SK-N-SH (cell line): ENCODE data around the gene TSPAN3. TPM values are rescaled to one million over a fixed set of nuclear protein-coding genes. Genes with fewer than 3 reads are reported as not detected.

ENCODE experiments used
- CTCF ChIA-PET: fragments of 300-600, 350-600 bp; formaldehyde crosslinking; extraction: SDS; loops from one replicate; lab custom pipeline; 2021; lab: Yijun Ruan, JAX
- POLR2A ChIA-PET: fragments of 350-600 bp; sonication (Branson Sonifier 250); formaldehyde crosslinking; extraction: SDS; loops from one replicate; lab custom pipeline; 2020; ENCODE audit warnings: antibody characterized with exemption, inconsistent platforms; lab: Yijun Ruan, JAX
- DNase-seq: peaks from one replicate; pipeline ENCODE4 v3.0.0; 2012
- H2AFZ ChIP-seq: fragments of 200-600 bp; sonication (generic); 2 replicates; pipeline ENCODE4 v1.8.1; 2016; ENCODE audit warnings: antibody characterized with exemption, mild to moderate bottlenecking, low read depth
- H3F3A ChIP-seq: fragments of 200-600 bp; sonication (generic); replicated peaks from 2 replicates; pipeline ENCODE3; 2016; ENCODE audit warnings: antibody characterized with exemption, mild to moderate bottlenecking; ENCODE audit not compliant: insufficient read depth
- H3K27ac ChIP-seq, 2 experiments: fragments of 200-500 bp in 1 of 2; fragments of 200-600 bp in 1 of 2; sonication (Bioruptor generic) in 1 of 2; sonication (generic), shearing (Covaris generic) in 1 of 2; 2 replicates each; pipeline versions ENCODE4 v1.5.1 to v1.6.1; 2014 to 2016; ENCODE audit warnings: low read depth in 2 of 2, inconsistent platforms in 1 of 2, low read length in 1 of 2, mild to moderate bottlenecking in 1 of 2, mixed read lengths in 1 of 2
- H3K27me3 ChIP-seq: fragments of 200-600 bp; sonication (generic), shearing (Covaris generic); 2 replicates; pipeline ENCODE4 v1.6.1; 2016; ENCODE audit warnings: mixed run types; ENCODE audit not compliant: insufficient read depth
- H3K36me3 ChIP-seq, 2 experiments: fragments of 200-500 bp in 1 of 2; fragments of 200-600 bp in 1 of 2; sonication (Bioruptor generic) in 1 of 2; sonication (generic) in 1 of 2; replicated peaks in 1 of 2; 2 replicates each; pipeline versions ENCODE3 to v1.5.1; 2014 to 2016; ENCODE audit warnings: low read length in 1 of 2, mild to moderate bottlenecking in 1 of 2; ENCODE audit not compliant: insufficient read depth in 2 of 2, control insufficient read depth in 1 of 2
- H3K4me1 ChIP-seq, 2 experiments: fragments of 200-500 bp in 1 of 2; fragments of 200-600 bp in 1 of 2; sonication (Bioruptor generic) in 1 of 2; sonication (generic), shearing (Covaris generic) in 1 of 2; 2 replicates each; pipeline versions ENCODE4 v1.5.1 to v1.6.1; 2014 to 2016; ENCODE audit warnings: low read depth in 1 of 2, low read length in 1 of 2, mixed run types in 1 of 2; ENCODE audit not compliant: insufficient read depth in 2 of 2, control insufficient read depth in 1 of 2
- H3K4me2 ChIP-seq: fragments of 200-600 bp; sonication (generic), shearing (Covaris generic); 2 replicates; pipeline ENCODE4 v1.6.1; 2017; ENCODE audit warnings: mixed run types
- H3K4me3 ChIP-seq, 2 experiments: fragments of 200-500 bp in 1 of 2; fragments of 200-600 bp in 1 of 2; sonication (Bioruptor generic) in 1 of 2; sonication (generic), shearing (Covaris generic) in 1 of 2; 2 replicates each; pipeline versions ENCODE4 v1.5.1 to v1.8.1; 2014 to 2016; ENCODE audit warnings: low read depth in 2 of 2, inconsistent platforms in 1 of 2, low read length in 1 of 2, mild to moderate bottlenecking in 1 of 2, mixed read lengths in 1 of 2, moderate library complexity in 1 of 2
- H3K79me2 ChIP-seq: fragments of 200-600 bp; sonication (generic); 2 replicates; pipeline ENCODE4 v1.8.1; 2017; ENCODE audit warnings: mild to moderate bottlenecking; ENCODE audit not compliant: insufficient read depth
- H3K9ac ChIP-seq: fragments of 200-600 bp; sonication (generic); 2 replicates; pipeline ENCODE4 v1.6.1; 2017; ENCODE audit warnings: mixed run types
- H3K9me2 ChIP-seq: fragments of 200-600 bp; sonication (generic); 2 replicates; pipeline ENCODE4 v1.6.1; 2017; ENCODE audit warnings: mixed run types
- H3K9me3 ChIP-seq: fragments of 200-600 bp; sonication (generic); 2 replicates; pipeline ENCODE4 v1.6.1; 2017; ENCODE audit warnings: mixed run types, mild to moderate bottlenecking, moderate library complexity
- H4K20me1 ChIP-seq: fragments of 200-600 bp; sonication (generic); 2 replicates; pipeline ENCODE4 v1.6.1; 2017; ENCODE audit warnings: mild to moderate bottlenecking, mixed run types; ENCODE audit not compliant: insufficient read depth
- FOSL2 ChIP-seq: IDR thresholded peaks from 2 replicates; pipeline ENCODE4 v1.4.0; 2012; ENCODE audit warnings: low read depth, mild to moderate bottlenecking, moderate library complexity, borderline replicate concordance
- FOXJ3 ChIP-seq: sonication (generic); formaldehyde crosslinking; IDR thresholded peaks from 2 replicates; pipeline ENCODE4 v1.5.1; 2020; ENCODE audit warnings: mild to moderate bottlenecking, missing genetic modification reagents
- FOXM1 ChIP-seq: IDR thresholded peaks from 2 replicates; pipeline ENCODE4 v1.4.0; 2012; ENCODE audit warnings: low read depth, mild to moderate bottlenecking
- GABPA ChIP-seq: IDR thresholded peaks from 2 replicates; pipeline ENCODE4 v1.4.0; 2012; ENCODE audit warnings: low read depth, mild to moderate bottlenecking
- NRF1 ChIP-seq: IDR thresholded peaks from 2 replicates; pipeline ENCODE4 v1.6.1; 2012; ENCODE audit warnings: low read depth, mild to moderate bottlenecking, low read length
- RAD21 ChIP-seq: IDR thresholded peaks from 2 replicates; pipeline ENCODE4 v1.6.1; 2012; ENCODE audit warnings: mild to moderate bottlenecking, low read length
- RFX5 ChIP-seq: IDR thresholded peaks from 2 replicates; pipeline ENCODE4 v1.6.1; 2012; ENCODE audit warnings: mild to moderate bottlenecking, improper control_type of control experiment, low read length
- RXRA ChIP-seq: IDR thresholded peaks from 2 replicates; pipeline ENCODE4 v1.4.0; 2012; ENCODE audit warnings: low read depth, mild to moderate bottlenecking, borderline replicate concordance
- SIN3A ChIP-seq: IDR thresholded peaks from 2 replicates; pipeline ENCODE4 v1.6.1; 2012; ENCODE audit warnings: low read depth, mild to moderate bottlenecking, low read length, moderate library complexity, borderline replicate concordance
- TAF1 ChIP-seq: IDR thresholded peaks from 2 replicates; pipeline ENCODE4 v1.6.1; 2012; ENCODE audit warnings: low read depth, mild to moderate bottlenecking, low read length, moderate library complexity, borderline replicate concordance
- YY1 ChIP-seq: IDR thresholded peaks from 2 replicates; pipeline ENCODE4 v1.4.0; 2012; ENCODE audit warnings: low read depth, mild to moderate bottlenecking
- WGBS: methylation state at CpG from one replicate; pipeline ENCODE4 v1.1.6; 2017; ENCODE audit warnings: low lambda C conversion rate; 5-methylcytosine and 5-hydroxymethylcytosine counted together
- polyA plus RNA-seq, 3 experiments: library from polyadenylated mRNA; depleted of rRNA; stranded (reverse); fragments of >200 nt; gene quantifications; 2 replicates each; pipeline ENCODE4 v1.2.3, GENCODE V29; 2012
- TF ChIP-seq, protein P1 (sequence below): fragments of 150-350 bp; IDR thresholded peaks from 2 replicates; pipeline ENCODE4 v1.6.1; 2016; ENCODE audit warnings: mild to moderate bottlenecking, low read depth, low read length
- TF ChIP-seq, protein P2 (sequence below): IDR thresholded peaks from 2 replicates; pipeline ENCODE4 v1.4.0; 2012; ENCODE audit warnings: low read depth

TSPAN3 gene
- polyA plus RNA-seq, 1 of the 3 experiments (the other 2 are of a cell fraction): 409 TPM

DNA sequence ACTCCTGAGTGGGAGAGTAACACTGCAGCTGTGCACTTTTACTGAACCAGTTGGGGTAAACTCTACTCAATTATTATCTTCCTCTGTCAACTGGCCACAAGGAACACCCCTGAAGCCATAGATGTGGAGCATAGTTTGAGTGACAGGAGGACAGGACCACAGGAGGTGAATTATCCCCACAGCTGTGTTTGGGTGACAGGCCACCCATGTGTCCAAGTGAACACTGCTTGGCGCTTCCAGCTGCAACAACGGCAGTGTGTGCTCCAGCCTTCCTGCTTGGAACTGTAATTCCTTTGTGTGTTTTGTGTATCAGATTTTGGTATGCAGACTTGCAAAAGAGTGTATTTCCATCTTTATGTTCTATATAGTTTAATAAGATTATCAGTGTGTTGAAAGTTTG is 20.2 kb upstream of the TSPAN3 start:
- Histone ChIP-seq H3F3A (no peaks in the 10 kb centered on the region), H3K9me2 (no peaks in the 10 kb centered on the region), H3K4me2 (no peak overlapping the region), H4K20me1 (no peaks in the 10 kb centered on the region), H3K9me3 (no peaks in the 10 kb centered on the region), H3K27ac (no peak overlapping the region), H3K36me3 (no peaks in the 10 kb centered on the region), H3K27me3 (no peaks in the 10 kb centered on the region), H3K4me3 (no peak overlapping the region), H3K4me1 (peaks cover 0 to 5% of the 10 kb centered on the region in 2 experiments; a peak in 1 of 4 replicates), H3K9ac (no peak overlapping the region), H3K79me2 (no peaks in the 10 kb centered on the region), H2AFZ (no peak overlapping the region)
- DNase-seq: no peak
- TF ChIP-seq RXRA: no peak
- no peak for TF ChIP-seq GABPA
- no peak for TF ChIP-seq FOXM1
- TF ChIP-seq SIN3A: no peak
- no peak for TF ChIP-seq FOXJ3
- no peak for TF ChIP-seq YY1
- TF ChIP-seq TAF1: no peak
- TF ChIP-seq NRF1: no peak
- CTCF ChIA-PET: interaction anchor here (1.8 to 2.7 kb wide), 2 partner anchors 17 to 27 kb away, joined by 8 to 9 read pairs; no protein-coding TSS in a partner anchor
- WGBS: 100% methylated on average over 2 of the region's 2 CpGs
- POLR2A ChIA-PET: no interaction called here

DNA sequence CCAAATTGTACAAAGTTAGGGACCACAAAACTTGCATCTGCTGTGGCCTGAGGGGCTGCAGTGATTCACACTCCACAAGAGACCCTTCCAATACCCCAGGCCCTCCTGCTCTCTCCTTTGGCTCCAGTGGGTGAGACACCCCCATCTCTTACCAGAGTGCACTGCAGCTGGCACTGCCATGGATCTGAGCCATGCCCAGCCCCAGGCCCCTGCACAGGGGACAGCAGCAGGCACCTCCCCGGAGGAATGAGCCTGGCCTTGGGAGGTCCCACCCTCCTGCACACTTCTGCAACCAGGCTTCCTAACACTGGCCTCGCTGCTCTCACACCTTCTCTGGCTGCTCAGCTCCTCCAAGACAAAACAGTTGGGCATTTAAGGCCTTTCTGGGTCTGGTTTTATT is 16.3 kb upstream of the TSPAN3 start:
- no peaks in the 10 kb centered on the region for H3F3A ChIP-seq
- 82% methylated on average over 2 of the region's 2 CpGs for WGBS
- no peak overlapping the region for H3K9ac ChIP-seq
- H3K79me2 ChIP-seq: no peaks in the 10 kb centered on the region
- no peaks in the 10 kb centered on the region for H3K36me3 ChIP-seq
- no peaks in the 10 kb centered on the region for H3K9me2 ChIP-seq
- no peak overlapping the region for H3K27ac ChIP-seq
- no peaks in the 10 kb centered on the region for H3K9me3 ChIP-seq
- TF ChIP-seq, protein P1, sequence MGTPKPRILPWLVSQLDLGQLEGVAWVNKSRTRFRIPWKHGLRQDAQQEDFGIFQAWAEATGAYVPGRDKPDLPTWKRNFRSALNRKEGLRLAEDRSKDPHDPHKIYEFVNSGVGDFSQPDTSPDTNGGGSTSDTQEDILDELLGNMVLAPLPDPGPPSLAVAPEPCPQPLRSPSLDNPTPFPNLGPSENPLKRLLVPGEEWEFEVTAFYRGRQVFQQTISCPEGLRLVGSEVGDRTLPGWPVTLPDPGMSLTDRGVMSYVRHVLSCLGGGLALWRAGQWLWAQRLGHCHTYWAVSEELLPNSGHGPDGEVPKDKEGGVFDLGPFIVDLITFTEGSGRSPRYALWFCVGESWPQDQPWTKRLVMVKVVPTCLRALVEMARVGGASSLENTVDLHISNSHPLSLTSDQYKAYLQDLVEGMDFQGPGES: no peak
- TF ChIP-seq FOSL2 (no peak), FOXJ3 (no peak), RFX5 (no peak), YY1 (no peak), RAD21 (no peak)
- TF ChIP-seq, protein P2, sequence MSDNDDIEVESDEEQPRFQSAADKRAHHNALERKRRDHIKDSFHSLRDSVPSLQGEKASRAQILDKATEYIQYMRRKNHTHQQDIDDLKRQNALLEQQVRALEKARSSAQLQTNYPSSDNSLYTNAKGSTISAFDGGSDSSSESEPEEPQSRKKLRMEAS: no peak
- no peak for DNase-seq
- POLR2A ChIA-PET: interaction anchor here (0.6 kb wide), 1 partner anchor 582 kb away, joined by 3 read pairs; no protein-coding TSS in a partner anchor
- CTCF ChIA-PET: interaction anchor here (0.9 to 3.5 kb wide), 5 partner anchors 10 to 410 kb away, joined by 3 to 16 read pairs (median 4); no protein-coding TSS in a partner anchor
- H2AFZ ChIP-seq: no peak overlapping the region
- no peaks in the 10 kb centered on the region for H4K20me1 ChIP-seq
- no peaks in the 10 kb centered on the region for H3K27me3 ChIP-seq
- peaks cover 0 to 5% of the 10 kb centered on the region in 2 experiments; a peak in 1 of 4 replicates for H3K4me1 ChIP-seq
- no peak overlapping the region for H3K4me2 ChIP-seq
- H3K4me3 ChIP-seq: no peak overlapping the region
